HG03097 (cell line): ENCODE data around the gene NHERF2.
A peak's percentile ranks its signal among the peaks of the same experiment; 100 is the strongest.

Experiments used
- ATAC-seq: cut with Tn5 transposase; IDR thresholded peaks from one replicate; pipeline ENCODE4 v1.9.1; 2021; ENCODE audit not compliant: unreplicated experiment, low FRiP score

Gene NHERF2

DNA sequence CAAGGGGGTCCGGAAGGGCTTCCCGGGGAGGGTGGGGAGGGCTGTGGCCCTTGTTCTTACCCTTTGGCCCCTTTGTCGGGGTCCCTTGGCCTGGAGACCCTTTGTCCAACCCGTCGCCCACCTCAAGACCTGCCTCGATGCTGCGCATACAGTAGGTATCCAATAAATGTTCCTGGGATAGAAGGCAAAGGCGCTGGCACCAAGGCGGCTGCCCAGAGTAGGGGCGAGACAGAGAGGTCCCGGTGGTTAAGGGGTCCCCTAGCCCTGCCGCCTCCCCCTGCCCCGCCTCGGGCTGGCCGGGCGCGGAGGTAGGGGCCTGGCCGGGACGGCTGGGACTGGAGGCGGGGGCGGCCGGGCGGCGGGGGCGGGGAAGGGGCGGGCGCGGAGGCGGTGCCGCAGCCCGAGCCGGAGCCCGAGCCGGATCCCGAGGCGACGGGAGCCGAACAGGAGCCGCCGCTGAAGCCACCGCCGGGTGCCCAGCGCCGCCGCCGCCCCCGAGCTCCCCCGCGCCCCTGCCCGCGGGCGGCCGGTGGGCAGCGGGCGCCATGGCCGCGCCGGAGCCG lies at the start of gene NHERF2:
Gene NHERF2 (plus strand): TSS at position 442 of the 563 bp plus-strand sequence. CDS start 104 bp downstream, at position 546.
- no peak for ATAC-seq

DNA sequence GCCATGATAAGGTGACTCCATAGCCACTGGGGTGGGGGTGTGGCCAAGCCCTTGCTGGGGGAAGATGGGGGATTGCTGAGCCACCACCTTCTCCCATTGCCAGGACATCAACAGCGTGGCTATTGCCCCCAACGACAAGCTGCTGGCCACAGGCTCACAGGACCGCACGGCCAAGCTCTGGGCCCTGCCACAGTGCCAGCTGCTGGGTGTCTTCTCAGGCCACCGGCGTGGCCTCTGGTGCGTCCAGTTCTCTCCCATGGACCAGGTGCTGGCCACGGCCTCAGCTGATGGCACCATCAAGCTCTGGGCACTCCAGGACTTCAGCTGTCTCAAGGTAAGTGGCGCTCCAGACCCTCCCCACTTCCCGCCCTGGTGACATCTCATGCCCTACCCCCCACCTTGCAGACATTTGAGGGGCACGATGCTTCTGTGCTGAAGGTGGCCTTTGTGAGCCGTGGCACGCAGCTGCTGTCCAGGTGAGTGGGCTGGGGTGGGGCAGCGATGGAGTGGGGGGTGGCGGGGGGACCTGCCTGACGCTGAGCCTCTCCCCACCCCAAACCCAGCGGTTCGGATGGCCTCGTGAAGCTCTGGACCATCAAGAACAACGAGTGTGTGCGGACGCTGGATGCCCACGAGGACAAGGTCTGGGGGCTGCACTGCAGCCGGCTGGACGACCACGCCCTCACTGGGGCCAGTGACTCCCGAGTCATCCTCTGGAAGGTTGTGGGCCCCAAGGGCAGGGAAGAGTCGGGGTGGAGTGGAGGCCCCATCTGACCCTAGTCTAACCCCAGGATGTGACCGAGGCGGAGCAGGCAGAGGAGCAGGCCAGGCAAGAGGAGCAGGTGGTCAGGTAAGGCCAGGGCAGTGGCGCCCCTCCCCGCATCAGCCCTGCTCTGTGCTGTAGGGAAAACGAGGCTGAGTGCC lies 49.5 kb upstream of the NHERF2 start:
- ATAC-seq, result no peak

GRCh38 chr16:1977875-1978268 lies 48.8 kb upstream of the NHERF2 start:
- ATAC-seq, result no peak

DNA sequence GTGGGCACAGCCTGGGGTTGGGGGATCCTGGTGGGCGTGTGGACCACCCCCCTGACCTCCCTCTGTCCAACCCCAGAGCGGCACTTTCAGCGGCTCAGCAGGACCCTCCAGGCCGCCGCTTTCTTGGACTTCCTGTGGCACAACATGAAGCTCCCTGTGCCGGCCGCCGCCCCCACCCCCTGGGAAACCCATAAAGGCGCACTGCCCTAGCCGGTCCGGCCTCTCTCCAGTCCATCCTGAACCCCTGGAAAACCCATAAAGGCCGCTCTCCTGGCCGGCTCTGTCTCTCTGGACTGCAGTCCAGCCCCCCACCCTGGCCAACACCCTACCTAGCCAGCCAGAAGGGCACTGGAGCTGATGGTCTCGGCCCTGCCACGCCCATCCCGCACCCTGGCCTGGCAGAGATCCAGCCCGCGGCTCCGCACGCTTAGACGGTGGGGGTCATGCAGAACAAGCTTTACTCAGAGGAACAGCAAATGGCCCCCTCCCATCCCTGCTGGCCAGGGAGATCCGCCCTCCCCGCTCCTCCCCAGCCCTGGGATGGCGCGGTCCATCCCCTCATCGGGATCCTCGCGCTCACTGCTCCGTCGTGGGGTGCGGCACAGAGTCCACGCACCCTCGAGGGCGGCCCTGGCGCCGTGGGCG lies 48.1 kb upstream of the NHERF2 start:
- ATAC-seq, result no peak

DNA sequence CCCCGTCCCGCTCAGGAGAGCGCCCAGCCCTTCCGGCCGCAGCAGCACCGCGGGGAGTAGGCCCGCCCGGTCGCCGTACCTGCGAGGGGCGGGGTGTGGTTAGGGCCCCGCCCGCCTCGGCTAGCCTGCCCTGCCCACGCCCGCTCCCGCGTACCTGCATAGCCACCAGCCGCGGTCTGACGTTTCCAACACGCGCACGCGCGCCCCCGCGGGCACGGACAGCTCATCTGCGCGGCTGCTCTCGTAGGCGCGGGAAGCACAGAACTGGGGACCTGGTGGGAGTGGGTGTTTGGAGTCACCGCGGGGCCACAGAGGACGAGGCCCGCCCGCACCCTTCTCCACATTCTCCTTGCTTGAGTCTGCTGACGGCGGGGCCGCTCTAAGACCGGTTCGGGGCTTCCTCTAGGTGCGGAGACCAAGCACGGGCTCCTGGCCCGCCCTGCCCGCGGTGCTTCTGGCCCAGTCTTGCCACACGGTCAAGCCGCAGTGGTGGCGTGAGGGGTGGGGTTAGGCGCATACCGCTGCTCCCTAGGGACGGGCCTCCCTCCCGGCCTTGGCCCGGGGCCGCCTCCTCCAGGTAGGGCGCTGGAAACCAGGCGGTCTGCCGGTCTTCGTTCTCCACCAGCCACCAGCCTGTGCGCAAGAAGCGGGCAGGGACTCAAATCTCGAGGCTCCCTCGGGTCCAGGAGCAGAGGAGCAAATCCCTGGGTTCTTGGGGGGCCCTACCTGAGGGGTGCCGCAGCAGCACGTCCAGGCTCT lies 47.3 kb upstream of the NHERF2 start:
- ATAC-seq, result no peak

GRCh38 chr16:1980030-1980769 lies 46.5 kb upstream of the NHERF2 start:
- no peak for ATAC-seq

DNA sequence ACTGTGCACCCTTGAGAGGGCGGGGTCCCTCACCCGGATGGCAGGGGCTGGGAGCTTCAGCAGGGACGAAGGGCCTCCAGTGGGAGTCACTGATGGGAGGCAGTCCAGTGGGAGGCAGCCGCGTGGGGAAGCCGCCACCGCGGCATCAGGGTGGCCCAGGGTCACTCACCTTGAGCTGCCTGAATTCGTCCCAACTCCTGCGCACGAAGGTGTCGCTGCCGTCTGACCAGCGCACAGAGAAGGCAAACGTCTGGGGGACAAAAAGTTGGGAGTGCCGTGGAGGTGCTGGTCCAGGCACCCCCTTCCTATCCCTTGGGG lies 46.0 kb upstream of the NHERF2 start:
- ATAC-seq, result no peak

GRCh38 chr16:1981398-1981836 lies 45.3 kb upstream of the NHERF2 start, which contains the start of gene NOXO1:
Gene NOXO1, minus strand, starts transcription at chr16:1981469. Its CDS starts 290 bp downstream, at chr16:1981179.
- no peak for ATAC-seq

DNA sequence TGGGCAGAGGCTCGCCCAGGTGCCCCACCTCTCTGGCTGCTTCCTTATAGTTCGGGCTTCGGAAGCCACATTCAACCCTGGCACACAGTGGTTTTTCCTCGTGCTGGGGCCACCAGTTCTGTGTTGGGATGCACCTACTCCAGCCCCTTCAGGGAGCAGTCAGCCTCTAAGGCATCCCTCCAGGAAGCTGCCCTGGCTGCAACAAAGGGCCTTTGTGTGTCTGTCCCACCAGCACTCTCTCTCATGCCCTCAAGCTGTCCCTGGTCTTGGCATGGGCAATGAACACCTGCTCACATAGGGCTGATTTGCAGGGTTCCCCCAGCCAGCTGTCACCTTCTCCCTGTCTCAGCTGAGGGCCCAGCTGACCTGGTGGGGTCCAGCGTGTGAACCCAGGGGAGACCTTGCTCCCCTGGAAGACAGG lies 44.7 kb upstream of the NHERF2 start:
- ATAC-seq, result no peak

DNA sequence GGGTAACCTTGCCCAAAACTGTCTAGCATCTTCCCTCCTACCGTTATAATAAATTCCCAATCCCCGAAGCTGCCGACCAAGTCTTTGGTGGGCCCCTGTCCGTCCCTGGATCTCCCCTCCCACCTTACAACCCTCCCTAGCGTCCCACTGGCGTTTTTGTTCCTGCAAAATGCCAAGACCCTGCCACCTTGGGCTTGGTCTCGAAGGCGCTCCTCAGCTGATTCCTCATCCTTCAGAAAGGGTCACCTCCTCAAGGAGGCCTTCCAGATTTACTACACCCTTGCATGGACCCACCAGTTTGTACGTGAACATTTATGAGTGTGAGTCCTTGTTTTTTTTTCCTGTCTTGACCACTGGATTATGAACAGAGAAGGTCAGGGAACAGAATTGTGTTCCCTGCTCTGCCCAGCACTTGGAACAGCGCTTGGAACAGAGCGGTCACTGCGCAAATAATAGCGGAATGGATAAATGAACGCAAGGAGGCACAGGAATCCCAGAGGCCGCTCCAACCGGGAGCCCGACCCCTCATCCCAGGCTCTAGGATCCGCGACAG lies 43.6 kb upstream of the NHERF2 start:
- ATAC-seq, result no peak

GRCh38 chr16:1983544-1984346 lies 43.0 kb upstream of the NHERF2 start, which contains the start of gene GFER:
Gene GFER, plus strand, starts transcription at chr16:1984193. Its CDS starts 26 bp downstream, at chr16:1984219.
- peak; percentile 72 for ATAC-seq

DNA sequence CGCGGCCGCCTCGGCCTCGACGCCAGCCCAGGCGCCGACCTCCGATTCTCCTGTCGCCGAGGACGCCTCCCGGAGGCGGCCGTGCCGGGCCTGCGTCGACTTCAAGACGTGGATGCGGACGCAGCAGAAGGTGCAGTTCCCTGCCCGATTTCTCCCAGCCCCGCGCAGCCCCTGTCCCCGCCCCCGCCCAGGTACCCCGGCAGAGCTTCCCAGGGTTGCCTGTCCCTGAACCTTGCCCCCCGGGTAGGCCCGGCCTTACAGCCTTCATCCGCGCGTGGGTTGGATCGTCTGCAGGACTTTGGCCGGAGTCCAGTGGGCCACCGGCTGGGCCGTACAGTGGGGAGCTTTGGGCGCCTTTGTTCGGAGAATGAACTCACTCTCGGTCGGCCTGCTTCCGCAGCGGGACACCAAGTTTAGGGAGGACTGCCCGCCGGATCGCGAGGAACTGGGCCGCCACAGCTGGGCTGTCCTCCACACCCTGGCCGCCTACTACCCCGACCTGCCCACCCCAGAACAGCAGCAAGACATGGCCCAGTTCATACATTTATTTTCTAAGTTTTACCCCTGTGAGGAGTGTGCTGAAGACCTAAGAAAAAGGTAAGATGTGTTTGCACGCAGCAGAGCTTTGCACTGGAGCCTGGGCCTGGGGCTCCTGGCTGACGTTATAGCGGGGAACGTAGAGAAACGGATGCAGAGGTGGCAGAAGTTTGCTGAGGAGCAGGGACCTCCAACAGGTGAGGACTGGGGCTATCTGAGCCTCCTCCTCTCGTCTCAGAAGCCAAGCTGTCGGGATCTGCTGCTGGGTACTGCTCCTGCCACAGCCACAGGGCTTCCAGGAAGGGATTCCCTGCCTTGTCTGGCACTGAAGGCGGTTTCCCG lies 42.1 kb upstream of the NHERF2 start:
- no peak for ATAC-seq

DNA sequence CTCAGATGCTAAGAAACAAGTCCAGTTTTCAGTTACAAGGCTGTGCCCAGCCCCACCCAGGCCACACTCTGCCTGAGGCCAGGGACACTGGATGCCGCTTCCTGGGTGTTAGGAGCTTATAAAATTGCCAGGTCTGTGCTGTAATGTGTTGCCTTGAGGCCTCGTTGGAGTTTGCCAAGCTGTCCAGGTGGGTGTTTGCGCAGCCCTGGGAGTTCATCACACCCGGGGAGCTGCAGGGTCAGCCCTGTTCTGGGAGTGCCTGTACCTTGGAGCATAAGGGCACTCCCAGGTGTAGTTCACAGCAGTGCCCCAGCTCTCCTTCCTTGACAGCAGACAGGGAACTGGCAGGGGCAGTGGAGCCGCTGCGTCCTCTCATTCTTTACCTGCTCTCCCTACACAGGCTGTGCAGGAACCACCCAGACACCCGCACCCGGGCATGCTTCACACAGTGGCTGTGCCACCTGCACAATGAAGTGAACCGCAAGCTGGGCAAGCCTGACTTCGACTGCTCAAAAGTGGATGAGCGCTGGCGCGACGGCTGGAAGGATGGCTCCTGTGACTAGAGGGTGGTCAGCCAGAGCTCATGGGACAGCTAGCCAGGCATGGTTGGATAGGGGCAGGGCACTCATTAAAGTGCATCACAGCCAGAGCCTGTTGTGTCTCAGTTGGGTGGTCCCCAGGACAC lies 41.1 kb upstream of the NHERF2 start:
- ATAC-seq, result no peak

DNA sequence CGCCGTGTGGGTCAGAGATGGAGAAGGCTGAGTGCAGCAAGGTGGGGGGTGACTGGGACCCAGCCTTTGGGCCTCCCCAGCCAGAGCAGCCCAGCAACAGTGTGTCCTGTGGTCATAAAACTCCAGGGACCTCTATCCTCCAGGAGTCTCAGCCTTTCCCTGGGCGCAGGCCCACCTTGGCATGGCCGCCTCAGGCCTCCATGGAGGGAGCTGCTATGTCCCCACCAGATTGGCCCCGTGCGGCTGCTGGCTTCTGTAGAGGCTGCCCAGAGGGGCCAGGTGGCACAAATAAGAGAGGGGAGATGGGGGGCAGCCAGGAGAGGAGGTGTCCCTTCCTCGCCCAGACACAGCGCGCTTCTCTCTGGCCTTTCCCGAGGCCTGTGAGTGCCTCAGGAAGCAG lies 39.5 kb upstream of the NHERF2 start:
- ATAC-seq, result no peak

DNA sequence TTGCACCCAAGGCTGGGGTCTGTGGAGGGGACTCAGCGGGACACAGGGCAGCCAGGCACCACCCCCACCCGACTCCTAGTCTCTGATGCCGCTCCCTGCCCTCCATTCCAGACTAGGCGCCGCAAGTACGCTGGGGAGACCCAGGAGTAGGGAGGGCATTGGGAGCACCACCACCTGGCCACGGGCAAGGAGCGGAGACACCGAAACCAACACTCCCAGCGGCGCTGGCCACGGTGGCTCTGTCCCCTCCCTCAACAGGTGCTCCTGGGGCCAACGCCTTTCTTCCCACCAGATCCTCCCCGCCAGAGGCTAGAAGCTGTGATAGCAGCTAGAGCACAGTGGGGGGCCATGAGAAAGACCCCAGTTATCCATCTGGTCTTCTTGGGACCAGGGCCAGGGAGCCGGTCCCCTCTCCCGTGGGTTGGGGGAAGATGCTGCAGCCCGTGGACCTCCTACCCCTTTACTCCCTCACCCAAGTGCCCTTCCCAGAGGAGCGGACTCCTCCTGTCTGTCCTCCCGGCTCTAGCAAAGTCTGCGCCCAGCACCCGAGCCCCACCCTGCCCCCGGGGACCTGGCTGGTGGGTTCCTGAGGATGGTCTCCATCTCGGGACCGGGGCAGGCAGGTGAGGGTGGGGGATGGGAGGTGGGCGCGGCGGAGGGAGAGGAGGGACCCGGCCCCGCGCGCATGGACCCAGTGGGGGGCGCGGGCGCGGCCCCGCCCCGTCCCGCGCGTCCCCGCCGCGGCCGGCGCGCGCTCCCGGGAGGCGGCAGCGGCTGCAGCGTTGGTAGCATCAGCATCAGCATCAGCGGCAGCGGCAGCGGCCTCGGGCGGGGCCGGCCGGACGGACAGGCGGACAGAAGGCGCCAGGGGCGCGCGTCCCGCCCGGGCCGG lies 37.2 kb upstream of the NHERF2 start, which contains the start of gene SYNGR3:
Gene SYNGR3 (plus strand): TSS at position 762 of the 892 bp plus-strand sequence. CDS start 133 bp downstream, outside the sequence.
- ATAC-seq, result no peak

GRCh38 chr16:1990101-1990350 lies 36.7 kb upstream of the NHERF2 start:
- no peak for ATAC-seq
